ENCODE measurements around the gene RRP15.

Gene RRP15

GRCh38 chr1:218364028-218364710 is 79.1 kb downstream of the RRP15 start:
- no peak for DNase-seq

- DNase-seq: no peak
Observed at GRCh38 chr1:218365226-218365999, 80.3 kb downstream of the RRP15 start.

GRCh38 chr1:218366322-218367052 is 81.4 kb downstream of the RRP15 start:
- no peak for DNase-seq

- DNase-seq: no peak
Observed at GRCh38 chr1:218367118-218367517, 82.0 kb downstream of the RRP15 start.

DNA sequence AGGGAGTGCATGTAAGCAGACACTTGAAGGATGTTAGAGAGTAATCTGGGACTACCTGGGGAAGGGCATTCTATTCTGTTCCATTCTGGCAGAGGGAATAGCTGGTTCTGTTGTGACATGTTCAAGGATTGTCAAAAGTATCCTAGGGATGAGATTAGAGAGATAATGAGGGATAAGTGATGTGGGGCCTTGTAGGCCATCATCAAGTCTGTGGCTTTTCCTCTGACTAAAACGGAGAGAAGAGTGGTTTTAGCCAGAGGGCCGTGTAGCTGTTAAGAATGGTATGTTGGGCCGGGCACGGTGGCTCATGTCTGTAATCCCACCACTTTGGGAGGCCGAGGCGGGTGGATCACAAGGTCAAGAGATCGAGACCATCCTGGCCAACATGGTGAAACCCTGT is 83.6 kb downstream of the RRP15 start:
- DNase-seq: no peak

- DNase-seq: no peak
Observed at GRCh38 chr1:218369688-218370511, 84.8 kb downstream of the RRP15 start.

DNA sequence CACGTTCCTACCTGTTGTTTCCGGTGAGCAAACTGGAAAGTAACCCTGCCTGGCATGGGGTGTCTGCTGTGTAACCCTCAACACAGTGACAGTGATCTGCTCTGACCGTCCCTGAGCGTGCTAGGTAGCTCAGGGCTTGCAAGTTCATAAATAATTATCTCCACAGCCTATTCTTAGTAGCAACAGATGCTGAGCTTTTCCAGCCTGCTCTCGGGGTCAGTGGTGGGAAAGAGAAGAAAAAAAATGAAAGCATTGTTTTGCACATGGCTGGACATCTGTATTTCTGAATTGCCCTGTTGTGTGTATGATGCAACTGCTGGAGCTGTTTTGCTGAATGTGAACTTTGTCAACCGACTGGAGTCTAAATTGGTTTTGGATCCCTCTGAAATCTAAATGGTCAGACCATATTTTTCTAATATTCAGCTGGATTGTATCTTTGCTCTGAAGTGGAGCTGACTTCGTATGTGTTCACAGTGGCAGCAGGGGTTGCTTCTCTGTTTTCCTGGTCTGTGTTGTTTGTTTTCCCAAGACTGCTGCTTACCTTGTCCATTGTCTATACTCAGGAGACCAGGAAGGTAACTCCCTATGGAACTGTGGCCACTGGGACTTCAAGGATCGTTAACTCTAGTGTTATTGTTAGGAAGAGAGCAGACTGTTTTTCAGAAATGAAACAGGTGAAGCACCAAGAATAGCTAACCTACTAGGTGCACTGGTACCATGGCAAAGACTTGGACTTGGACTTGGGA is 87.0 kb downstream of the RRP15 start:
- DNase-seq: no peak

DNA sequence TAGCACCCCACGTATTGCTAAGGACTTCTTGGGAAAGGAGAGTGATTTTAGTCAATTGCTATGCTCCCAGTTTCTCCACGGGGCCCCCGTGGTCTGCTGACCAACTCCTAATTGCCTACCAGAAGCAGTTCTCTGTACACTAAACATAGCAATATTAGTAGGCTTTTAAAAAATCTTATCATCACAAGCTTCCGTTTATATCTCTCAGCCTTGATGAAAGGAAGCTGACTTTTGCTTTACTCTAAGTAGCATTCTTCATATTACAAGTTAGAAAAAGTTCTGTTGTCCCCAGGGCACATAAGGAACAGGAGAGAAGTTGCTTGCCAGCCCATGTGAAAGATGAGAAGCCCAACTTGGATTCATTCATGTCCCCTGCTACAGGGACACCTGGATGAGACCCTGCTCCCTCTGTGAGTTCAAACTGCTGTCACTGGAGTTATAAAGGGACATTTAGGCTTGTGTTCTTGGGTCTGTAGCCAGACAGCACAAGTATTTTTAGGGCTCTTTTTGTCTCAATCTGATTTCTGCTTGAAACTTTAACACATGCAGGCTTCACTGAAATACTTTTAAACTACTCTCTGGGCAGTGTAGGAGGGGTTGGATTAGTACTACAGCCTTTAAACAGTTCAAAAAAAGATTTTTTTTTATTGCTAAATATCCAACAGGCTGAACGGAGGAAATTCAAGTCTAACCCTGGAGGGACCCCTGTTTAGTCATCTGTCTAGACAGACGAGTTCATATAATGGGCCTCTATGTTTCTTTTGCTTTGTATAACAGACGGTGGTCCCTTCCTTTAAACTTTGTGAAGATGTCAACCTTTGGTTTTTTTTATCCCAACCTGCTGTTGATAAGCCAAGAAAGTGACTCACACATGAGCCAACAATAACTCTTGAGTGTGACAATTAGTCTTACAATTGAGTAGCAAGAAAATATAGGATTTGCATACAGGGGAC is 89.6 kb downstream of the RRP15 start:
- DNase-seq: no peak

DNA sequence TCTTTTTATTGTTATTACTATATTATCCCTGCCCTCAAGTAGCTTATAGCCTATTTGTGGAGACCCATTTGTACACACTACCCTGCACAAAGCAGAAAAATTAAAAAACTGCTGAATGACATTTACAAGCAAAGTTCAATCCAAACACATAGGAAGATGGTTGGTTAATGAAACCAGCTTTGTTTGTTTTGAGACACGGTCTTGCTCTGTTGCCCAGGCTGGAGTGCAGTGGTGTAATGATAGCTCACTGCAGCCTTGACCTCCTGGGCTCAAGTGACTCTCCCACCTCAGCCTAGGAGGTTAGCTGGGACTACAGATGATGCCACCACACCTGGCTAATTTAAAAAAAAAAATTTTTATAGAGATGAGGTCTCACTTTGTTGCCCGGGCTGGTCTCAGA is 91.6 kb downstream of the RRP15 start:
- no peak for DNase-seq

DNA sequence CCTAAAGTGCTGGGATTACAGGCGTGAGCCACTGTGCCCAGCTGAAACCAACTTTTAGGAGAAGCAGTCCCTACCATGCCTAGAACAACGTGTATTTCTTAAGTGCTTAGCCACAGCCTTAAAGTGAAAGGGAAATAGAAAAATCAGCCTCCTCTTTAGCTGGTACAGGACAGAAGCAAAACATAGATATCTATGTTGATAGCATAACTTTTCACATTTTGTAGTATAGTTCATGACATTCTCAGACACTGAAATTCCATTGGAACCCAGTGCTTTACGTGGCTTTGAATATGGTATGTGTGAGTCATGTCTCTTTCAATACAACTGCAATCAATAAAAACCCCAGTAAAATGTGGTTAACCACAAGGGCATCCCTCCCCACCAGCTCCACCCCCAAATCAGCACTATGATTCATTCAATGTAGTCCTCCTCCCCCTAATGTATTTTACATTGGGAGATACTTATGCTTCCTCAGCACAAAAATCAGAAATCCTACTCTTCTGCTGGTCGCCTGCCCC is 92.1 kb downstream of the RRP15 start:
- peak; percentile 23 for DNase-seq

DNA sequence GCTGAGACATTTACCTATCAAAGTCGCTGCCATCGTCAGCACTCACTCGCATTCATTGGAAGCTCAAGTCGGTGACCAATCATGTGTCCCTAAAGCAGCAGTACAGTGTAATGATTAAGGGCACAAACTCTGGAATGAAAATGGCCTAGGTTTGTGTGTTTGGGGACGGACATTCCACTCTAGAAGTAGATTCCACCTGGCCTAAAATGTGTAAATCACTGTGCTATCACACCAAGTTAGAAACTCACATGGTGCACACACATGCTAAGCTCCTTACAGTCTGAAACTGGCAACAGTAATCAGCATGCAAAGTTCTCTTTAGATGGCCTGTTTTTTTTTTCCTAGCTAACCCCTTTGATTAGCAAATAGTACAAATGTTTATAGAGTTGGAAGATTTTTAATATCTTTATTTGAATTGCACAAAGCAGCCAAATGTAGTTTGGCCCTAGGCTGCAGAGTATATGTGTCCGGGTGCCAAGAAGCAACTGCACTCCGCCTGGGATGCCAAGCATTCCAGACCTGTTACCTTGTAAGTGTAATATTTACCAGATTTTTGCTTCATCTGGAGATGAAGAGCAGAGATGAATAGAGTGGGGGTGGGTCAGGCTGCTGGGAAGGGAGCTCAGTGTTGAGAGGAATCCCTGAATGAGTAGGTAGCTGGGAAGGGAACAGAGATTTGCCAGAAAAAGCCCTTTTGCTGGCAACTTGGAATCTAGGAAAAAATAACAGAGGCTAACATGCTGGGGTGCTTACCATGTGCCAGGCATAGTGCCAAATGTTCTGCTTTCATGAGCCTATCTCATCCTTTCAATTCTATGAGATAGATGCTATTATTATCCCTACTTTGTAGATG is 95.3 kb downstream of the RRP15 start:
- no peak for DNase-seq

DNA sequence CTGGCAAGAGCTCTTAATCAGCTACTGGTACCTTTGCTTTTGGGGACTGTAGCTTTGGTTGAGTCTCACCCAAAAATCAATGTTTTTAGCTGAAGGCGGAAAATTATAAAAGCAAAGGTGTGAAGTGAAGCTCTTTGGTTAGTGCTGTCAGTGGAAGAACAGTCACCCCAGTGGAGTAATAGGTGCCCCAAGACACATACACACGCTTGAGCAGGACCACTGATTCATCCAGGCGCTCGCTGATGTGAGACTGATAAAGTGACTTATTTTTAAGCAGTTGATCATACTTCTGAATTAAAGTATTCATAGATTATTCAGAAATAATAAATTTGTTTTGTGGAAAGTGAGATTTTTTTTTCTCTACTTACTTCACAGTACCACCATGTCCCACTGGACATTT is 97.2 kb downstream of the RRP15 start:
- no peak for DNase-seq

DNA sequence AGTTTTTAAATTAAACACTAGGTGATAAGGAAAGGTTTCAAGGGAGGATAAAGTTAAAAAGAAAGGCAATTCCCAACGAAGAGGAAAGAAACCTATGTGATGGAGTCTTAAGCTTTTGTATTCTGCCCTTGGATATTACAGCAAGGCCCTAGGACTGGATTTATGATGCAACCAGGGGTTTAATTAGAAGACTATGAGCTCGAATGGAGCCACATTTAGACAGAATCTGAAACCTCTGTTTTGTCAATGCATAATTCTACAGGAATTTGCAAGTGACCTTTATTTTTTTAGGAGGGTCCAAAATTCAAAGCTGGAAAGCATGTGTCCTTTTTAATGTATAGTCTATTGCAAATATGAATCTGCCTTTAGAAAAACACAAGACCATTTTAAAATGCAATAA is 98.0 kb downstream of the RRP15 start:
- DNase-seq: no peak

- DNase-seq: no peak
Observed at GRCh38 chr1:218383681-218384080, 98.6 kb downstream of the RRP15 start.

- no peak for DNase-seq
Observed at GRCh38 chr1:218384581-218384993, 99.5 kb downstream of the RRP15 start.

Data from activated gamma-delta T cell treated with Interleukin-2 at 50 U/mL for 16 hours (primary cell).